Measurements from ENCODE around the gene TEX2. TPM values are rescaled to one million over a fixed set of nuclear protein-coding genes. Genes with fewer than 3 reads are reported as not detected.

Gene TEX2
- total RNA-seq, 1 experiment from 2014 or later = 10.8 TPM

GRCh38 chr17:64278614-64279013 is 15.6 kb upstream of the TEX2 start (continued):
- TF ChIP-seq FOXJ3 (CRISPR knock-in tag; IDR thresholded peaks at IDR 0.05; ENCODE audit: borderline replicate concordance) (no peak), NFE2L1 (CRISPR knock-in tag; IDR thresholded peaks at IDR 0.05) (no peak), GTF2I (CRISPR knock-in tag; conservative IDR thresholded peaks at IDR 0.05) (no peak), NFATC4 (CRISPR knock-in tag; IDR thresholded peaks at IDR 0.05) (no peak), CREM (CRISPR knock-in tag; IDR thresholded peaks at IDR 0.05) (no peak), ZMAT4 (CRISPR knock-in tag; IDR thresholded peaks at IDR 0.05) (no peak), NFYB (CRISPR knock-in tag; conservative IDR thresholded peaks at IDR 0.05; ENCODE audit: low read depth) (no peak), ZNF512 (CRISPR knock-in tag; IDR thresholded peaks at IDR 0.05; ENCODE audit: borderline replicate concordance) (no peak), ZNF121 (CRISPR knock-in tag; IDR thresholded peaks at IDR 0.05) (no peak)

- DNase-seq (ENCODE audit: low spot score) = no peak
- TF ChIP-seq AR (CRISPR knock-in tag; IDR thresholded peaks at IDR 0.05) = no peak
- TF ChIP-seq ZNF121 (CRISPR knock-in tag; IDR thresholded peaks at IDR 0.05) = peak; percentile 47; the same call in 1 of the 2 replicates
- Mint-ChIP-seq H3K4me1 (no peaks in the 10 kb centered on the region; the same call in 1 of the 2 replicates), H3K36me3 (no peaks in the 10 kb centered on the region), H3K27ac (no peak overlapping the region), H3K9me3 (no peaks in the 10 kb centered on the region), H3K27me3 (ENCODE audit: low read depth) (no peaks in the 10 kb centered on the region), H3K4me3 (no peak overlapping the region)
- ATAC-seq = no peak
- CTCF ChIA-PET = interaction anchor here (0.6 to 2.1 kb wide), 3 partner anchors 11 to 214 kb away, joined by 3 to 8 read pairs (median 7); no protein-coding TSS in a partner anchor
- POLR2A ChIA-PET = interaction anchor here (0.7 to 1.2 kb wide), 2 partner anchors 128 to 132 kb away, joined by 3 to 4 read pairs; no protein-coding TSS in a partner anchor
Measured at GRCh38 chr17:64277831-64278562, 14.9 kb upstream of the TEX2 start.

GRCh38 chr17:64276961-64277505 is 14.0 kb upstream of the TEX2 start:
- no peak for TF ChIP-seq JUN (CRISPR knock-in tag; IDR thresholded peaks at IDR 0.05)
- TF ChIP-seq IRF1 (CRISPR knock-in tag; IDR thresholded peaks at IDR 0.05) = no peak
- no peak for TF ChIP-seq MAX (CRISPR knock-in tag; IDR thresholded peaks at IDR 0.05)
- no peak for TF ChIP-seq NR2C2 (CRISPR knock-in tag; IDR thresholded peaks at IDR 0.05)
- no peak for TF ChIP-seq ZNF232 (CRISPR knock-in tag; IDR thresholded peaks at IDR 0.05)
- no peak for TF ChIP-seq SP1 (CRISPR knock-in tag; conservative IDR thresholded peaks at IDR 0.05)
- TF ChIP-seq GRHL2 (CRISPR knock-in tag; IDR thresholded peaks at IDR 0.05; ENCODE audit: insufficient replicate concordance, severe bottlenecking) = no peak
- no peak for TF ChIP-seq FOXP4 (CRISPR knock-in tag; IDR thresholded peaks at IDR 0.05)
- TF ChIP-seq TEAD1 (CRISPR knock-in tag; IDR thresholded peaks at IDR 0.05) = no peak
- Mint-ChIP-seq H3K9me3 (peaks cover 3% of the 10 kb centered on the region; the same call in 1 of the 2 replicates), H3K36me3 (no peaks in the 10 kb centered on the region), H3K27ac (no peak overlapping the region), H3K4me1 (no peaks in the 10 kb centered on the region; the same call in 1 of the 2 replicates), H3K27me3 (ENCODE audit: low read depth) (no peaks in the 10 kb centered on the region), H3K4me3 (no peak overlapping the region)
- POLR2A ChIA-PET = interaction anchor here (1.2 kb wide), 1 partner anchor 131 kb away, joined by 4 read pairs; no protein-coding TSS in a partner anchor
- DNase-seq (ENCODE audit: low spot score) (no peak), ATAC-seq (no peak)
- CTCF ChIA-PET = no interaction called here

All from WTC11 (cell line).